Activated CD8-positive, alpha-beta memory T cell treated with anti-CD3 and anti-CD28 coated beads for 24 hours (primary cell): ENCODE data around the gene RPL23.
"Not testable (repeated sequence)": the region's sequence is repeated elsewhere in the genome, so short reads cannot be mapped to it uniquely, and the experiment has no call there.

Experiments used
- DNase-seq: peaks from one replicate; pipeline ENCODE4 v3.0.0-alpha.2; 2020

RPL23 gene

GRCh38 chr17:38867179-38867967, 13.9 kb upstream of the RPL23 start:
- peak; percentile 89 for DNase-seq

GRCh38 chr17:38864636-38865398, 11.3 kb upstream of the RPL23 start:
- DNase-seq = no peak

- DNase-seq = no peak
Observed at GRCh38 chr17:38861399-38861843, 7.9 kb upstream of the RPL23 start.

GRCh38 chr17:38857271-38857670, 3.8 kb upstream of the RPL23 start:
- no peak for DNase-seq

GRCh38 chr17:38855101-38855714, 1.7 kb upstream of the RPL23 start:
- not testable (repeated sequence) for DNase-seq

GRCh38 chr17:38852771-38853291, 690 bp downstream of the RPL23 start:
- peak; percentile 77 for DNase-seq

- no peak for DNase-seq
Observed at GRCh38 chr17:38851434-38851833, 2.1 kb downstream of the RPL23 start.

GRCh38 chr17:38850374-38850773, 3.1 kb downstream of the RPL23 start:
- DNase-seq = no peak

- DNase-seq = no peak
Observed at GRCh38 chr17:38848939-38849605, 4.4 kb downstream of the RPL23 start.

GRCh38 chr17:38848557-38848891, 5.0 kb downstream of the RPL23 start:
- DNase-seq = no peak

- no peak for DNase-seq
Observed at GRCh38 chr17:38844261-38844757, 9.2 kb downstream of the RPL23 start.

GRCh38 chr17:38825762-38826247, 27.7 kb downstream of the RPL23 start:
- no peak for DNase-seq

GRCh38 chr17:38824899-38825761, 28.4 kb downstream of the RPL23 start, which contains the start of gene CWC25:
TSS of gene CWC25 (minus strand) at chr17:38825321. CDS start at chr17:38825183, 138 bp downstream.
- DNase-seq = peak; percentile 100

GRCh38 chr17:38815576-38816193, 37.8 kb downstream of the RPL23 start:
- no peak for DNase-seq

- DNase-seq = no peak
Observed at GRCh38 chr17:38809828-38810227, 43.7 kb downstream of the RPL23 start.

GRCh38 chr17:38800237-38800760, 53.2 kb downstream of the RPL23 start:
- DNase-seq = no peak

- DNase-seq = peak; percentile 94
Observed at GRCh38 chr17:38799501-38800236, 53.9 kb downstream of the RPL23 start, which contains the start of gene PIP4K2B. TSS of gene PIP4K2B (minus strand) at chr17:38799556. CDS start at chr17:38799424, 132 bp downstream.

- DNase-seq = peak; percentile 81
Observed at GRCh38 chr17:38798614-38799500, 54.7 kb downstream of the RPL23 start.
